Measurements from ENCODE around the gene PDS5B.
A peak's percentile ranks its signal among the peaks of the same experiment; 100 is the strongest.
"Not testable (repeated sequence)": the region's sequence is repeated elsewhere in the genome, so short reads cannot be mapped to it uniquely, and the experiment has no call there.

The PDS5B gene

DNA sequence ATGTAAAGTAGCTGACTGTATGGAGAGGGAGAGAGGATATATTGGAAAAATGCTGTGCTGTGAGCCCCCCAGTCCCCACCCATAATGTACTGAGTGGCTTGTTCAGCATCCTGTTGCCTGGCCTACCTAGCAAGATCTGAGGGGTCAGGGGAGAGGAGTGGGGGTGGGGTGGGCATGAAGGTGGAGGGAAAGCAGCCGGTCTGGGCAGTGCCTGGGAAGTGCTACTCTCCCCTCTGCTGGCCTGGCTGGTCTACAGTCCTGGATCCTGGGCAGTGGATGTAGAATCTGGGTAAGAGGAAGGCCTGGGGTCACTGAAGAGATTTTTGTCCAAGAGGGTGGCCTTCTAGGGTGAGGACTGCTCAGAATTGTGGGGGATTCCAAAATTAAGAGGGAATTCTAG is 210.5 kb downstream of the PDS5B start:
- no peak for DNase-seq (ENCODE audit: low read depth)

DNA sequence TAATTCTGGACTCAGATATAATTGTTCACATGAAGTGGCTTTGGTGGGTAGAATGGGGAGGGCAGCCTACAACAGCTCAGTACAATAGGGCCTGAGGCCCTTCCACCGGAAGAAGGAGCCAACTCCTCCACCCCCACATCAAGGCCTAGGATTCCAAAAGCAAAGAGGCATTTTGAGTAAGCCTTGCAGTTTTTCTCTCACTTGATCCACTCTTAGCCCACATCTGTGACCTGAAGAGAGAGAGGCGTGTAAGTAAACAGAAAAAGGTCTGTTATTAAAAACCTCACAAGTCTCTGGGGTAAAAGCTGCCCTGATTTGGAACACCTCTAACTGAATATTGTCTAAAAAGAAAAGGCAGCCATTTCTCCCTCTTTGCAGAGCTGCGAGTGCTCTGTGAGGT is 215.9 kb downstream of the PDS5B start:
- no peak for DNase-seq (ENCODE audit: low read depth)

DNA sequence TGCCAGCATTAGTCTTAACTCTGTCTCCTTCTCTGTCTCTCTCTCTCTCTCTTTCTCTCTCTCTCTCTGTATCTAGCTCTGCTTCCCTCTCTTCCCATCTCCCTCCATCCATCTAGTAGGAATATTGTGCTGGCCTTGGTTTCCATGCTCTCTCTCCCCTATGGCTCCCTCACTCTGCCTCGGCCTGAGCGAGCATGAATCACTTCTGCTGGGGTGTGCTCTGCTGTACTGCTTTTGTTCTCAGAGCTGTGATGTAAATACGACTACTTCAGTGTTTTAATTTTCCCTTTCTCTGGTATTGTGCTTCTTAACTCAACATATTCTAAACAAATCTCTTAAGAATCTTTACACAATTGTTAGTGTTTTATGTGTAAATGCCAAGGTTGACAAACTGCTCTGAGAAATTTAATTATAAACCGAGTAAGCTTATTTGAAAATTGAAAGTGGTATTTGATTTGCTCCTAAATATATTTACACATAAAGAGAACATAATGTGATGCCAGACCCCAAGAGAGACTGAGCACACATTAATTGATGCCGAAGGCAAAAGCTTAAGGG is 218.5 kb downstream of the PDS5B start:
- peak; percentile 23 for DNase-seq (ENCODE audit: low read depth)

DNA sequence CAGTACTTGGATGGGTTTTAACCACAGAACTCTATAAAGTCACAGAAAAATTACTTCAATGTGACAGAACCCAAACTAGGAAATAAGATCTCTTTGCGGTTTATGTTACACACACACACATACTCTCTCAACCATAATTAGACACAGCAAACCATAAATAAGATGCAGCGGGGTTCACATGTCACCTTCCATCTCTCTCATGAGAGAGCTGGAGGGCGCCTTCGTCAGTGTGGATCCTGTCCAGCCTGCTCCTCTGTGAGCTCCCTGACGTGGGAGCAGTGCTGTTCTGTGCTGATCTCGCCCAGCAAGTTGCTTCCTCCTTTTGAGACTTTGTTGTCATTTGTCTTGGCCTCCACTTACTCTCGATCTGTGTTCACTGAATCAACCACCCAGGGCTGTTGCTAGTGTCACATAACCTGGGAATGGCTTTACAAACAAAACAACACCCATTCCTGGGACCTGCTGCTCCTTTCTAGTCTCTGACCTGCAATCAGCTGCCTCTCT is 225.1 kb downstream of the PDS5B start:
- DNase-seq (ENCODE audit: low read depth), result peak; percentile 77

DNA sequence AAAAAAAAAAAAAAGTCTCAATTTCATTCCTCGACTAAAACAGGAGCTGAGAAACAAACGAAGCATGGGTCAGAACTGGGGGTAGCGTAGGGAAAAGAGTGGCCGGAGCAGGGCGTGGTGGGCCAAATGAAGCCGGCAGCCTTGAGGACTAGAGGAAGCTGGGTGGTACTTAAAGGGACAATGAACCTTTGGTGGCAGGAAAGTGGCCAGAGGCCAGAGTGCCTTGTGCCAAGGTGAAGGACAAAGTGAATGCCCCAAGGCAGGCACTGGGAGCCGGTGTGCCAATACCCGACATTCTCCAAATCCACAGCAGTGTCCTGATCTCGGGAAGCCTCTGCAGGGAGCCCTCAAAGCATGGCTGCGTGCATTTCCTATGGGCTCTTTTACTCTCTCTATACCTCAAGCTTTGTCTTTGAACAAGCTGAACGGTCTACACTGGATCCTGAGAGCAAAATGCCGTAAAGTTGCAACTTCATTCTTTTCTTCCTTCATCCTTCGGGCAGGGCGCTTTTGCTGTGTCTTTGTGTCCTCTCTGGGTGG is 235.0 kb downstream of the PDS5B start:
- no peak for DNase-seq (ENCODE audit: low read depth)

DNA sequence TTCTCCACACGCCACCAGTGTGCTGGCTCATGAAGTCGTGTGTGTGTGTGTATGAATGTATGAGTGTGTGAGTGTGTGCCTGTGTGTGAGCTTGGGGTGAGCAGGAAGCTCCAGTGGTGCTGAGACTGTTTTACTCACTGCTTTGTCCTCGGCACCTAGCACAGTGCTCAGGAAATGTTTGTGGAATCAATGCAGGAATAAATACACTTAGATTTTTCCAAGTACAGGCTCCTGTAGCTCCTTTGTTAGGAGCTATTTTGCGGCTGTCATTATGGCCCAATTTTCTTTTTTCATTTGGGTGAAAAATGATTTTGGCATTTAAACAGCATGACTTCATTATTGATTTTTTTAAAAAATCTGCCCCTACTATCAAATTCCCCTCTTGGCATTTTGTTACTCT is 236.5 kb downstream of the PDS5B start:
- no peak for DNase-seq (ENCODE audit: low read depth)

DNA sequence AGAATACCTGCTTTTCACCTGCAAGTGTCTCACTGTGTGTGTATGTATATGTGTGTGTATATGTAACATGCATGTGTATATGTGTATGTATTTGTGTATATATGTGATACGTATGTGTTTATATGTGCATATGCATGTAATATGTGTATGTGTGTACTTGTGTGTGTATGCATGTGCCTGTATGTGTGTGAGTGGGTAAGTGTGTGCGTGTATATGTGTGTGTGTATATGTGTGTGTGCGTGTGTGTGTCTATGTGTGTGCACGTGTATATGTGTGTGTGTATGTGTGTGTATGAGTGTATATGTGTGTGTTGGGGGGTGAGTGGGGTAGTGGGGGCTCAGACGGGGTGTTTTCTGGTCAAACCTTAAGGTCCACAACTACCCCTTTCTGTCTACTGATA is 237.3 kb downstream of the PDS5B start:
- no peak for DNase-seq (ENCODE audit: low read depth)

DNA sequence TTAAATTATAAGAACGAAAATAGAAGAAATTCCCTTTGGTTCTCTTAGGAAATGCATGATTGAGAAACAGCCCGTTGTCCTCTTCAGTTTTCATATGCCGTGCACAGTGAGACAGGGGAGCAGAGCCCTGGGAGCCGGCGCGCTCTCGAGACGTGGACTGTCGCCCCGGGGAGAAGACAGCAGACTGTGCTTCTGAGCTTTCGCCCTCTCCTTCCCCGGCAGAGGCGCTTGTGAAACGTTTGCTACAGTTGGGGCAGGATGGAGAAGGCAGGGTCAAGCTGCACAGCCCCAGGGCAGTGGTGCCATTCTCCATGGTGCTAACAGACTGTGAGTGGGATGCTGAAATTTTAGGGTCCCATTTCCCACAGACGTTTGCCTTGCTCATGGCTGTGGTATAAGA is 237.8 kb downstream of the PDS5B start:
- DNase-seq (ENCODE audit: low read depth), result peak; percentile 8

DNA sequence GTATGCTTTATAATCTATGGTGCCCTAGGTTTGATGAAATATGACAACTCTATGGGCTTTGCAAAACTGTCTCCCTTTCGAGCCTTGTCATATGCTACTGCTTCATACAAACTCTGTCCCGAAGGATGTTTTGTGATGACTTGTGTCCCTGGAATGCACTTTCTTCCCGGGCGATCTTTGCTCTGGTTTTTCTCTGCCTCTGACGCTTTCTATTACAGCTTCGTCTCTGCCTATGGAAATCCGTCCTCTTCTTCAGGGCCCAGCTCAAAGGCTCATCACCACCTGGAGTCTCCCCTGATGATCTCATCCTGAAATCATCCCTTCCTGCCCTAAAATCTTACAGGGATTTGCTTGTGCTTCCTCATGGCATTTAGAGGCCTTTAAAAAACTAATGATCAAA is 238.4 kb downstream of the PDS5B start:
- DNase-seq (ENCODE audit: low read depth), result peak; percentile 84

DNA sequence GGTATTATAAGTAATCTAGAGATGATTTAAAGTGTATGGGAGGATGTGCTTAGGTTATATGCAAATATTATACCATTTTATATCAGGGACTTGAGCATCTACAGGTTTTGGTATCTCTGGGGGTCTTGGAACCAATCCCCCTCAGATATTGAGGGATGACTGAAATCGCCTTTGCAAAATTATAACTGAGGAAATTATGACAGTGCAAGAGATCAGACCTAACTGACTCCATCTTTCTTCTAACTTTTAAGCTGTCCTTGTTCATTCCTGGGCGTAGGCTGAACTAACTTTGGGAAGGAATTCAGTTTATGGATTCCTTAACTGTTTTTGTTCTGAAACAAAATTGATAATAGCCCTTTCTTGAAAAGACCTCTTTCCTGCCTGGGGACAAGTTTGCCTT is 239.2 kb downstream of the PDS5B start:
- DNase-seq (ENCODE audit: low read depth), result no peak

DNA sequence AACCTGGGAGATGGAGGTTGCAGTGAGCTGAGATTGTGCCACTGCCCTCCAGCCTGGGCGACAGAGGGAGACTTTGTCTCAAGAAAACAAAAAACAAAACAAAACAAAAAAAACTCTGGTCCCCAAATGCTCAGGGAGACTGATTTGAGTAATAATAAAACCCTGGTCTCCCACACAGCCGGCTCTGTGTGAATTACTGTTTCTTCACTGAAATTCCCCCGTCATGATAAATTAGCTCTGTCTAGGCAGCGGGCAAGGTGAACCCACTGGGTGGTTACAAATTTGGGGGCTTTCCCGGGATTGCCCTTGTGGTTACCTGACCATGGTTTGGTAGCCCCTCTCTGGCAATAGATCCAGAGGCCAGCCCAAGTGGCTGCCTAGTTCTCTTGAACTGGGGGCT is 240.1 kb downstream of the PDS5B start:
- not testable (repeated sequence) for DNase-seq (ENCODE audit: low read depth)

Measured in fibroblast of gingiva (primary cell).